ENCODE results near the gene PLXNB1. TPM values are rescaled to one million over a fixed set of nuclear protein-coding genes. Genes with fewer than 3 reads are reported as not detected.
A peak's percentile ranks its signal among the peaks of the same experiment; 100 is the strongest.

Gene PLXNB1
- total and polyA plus RNA-seq, 10 of the 15 experiments (the other 5 are each of a cell fraction or from before 2014, with no cell fraction given) = 0.18 to 15.1 (median 5.3) TPM

DNA sequence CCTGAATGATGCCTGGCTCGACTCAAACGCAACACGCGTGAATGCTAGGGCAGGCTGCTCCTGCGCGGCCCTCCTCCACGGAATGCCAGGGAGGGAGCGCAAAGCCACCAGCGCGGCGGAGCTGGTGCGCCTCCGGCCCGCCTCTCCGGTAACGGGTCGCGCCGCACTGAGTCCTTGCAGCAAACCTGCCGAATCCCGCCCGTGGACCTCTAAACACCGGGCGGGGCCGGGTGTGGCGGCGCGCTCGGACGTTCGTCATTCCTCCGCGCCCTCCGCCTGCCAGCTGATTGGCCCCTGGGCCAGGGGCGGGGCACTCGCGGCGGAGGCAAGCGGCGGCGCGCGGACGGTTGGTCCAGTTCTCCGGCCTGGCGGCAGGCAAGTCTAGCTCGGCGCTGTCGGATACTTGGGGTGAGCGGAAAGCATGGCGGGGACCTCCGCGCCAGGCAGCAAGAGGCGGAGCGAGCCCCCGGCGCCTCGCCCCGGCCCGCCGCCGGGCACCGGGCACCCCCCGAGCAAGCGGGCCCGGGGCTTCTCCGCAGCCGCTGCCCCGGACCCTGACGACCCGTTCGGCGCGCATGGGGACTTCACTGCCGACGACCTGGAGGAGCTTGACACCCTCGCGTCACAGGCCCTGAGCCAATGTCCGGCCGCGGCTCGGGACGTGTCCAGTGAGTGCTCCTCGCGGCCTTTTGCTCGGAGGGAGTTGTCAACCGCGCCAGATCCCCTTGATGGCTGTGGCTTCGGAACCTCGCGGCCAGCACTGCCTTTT lies 16.7 kb upstream of the PLXNB1 start, which contains the start of gene ATRIP (continued):
- TF ChIP-seq, protein P1, sequence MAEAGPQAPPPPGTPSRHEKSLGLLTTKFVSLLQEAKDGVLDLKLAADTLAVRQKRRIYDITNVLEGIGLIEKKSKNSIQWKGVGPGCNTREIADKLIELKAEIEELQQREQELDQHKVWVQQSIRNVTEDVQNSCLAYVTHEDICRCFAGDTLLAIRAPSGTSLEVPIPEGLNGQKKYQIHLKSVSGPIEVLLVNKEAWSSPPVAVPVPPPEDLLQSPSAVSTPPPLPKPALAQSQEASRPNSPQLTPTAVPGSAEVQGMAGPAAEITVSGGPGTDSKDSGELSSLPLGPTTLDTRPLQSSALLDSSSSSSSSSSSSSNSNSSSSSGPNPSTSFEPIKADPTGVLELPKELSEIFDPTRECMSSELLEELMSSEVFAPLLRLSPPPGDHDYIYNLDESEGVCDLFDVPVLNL (IDR thresholded peaks at IDR 0.05; ENCODE audit: low read depth, low read length) = peak; percentile 82
- TF ChIP-seq LARP7 (IDR thresholded peaks at IDR 0.05) = peak; percentile 92
- peak; percentile 55 for TF ChIP-seq NR2F1 (conservative IDR thresholded peaks at IDR 0.05)
- peak; percentile 99 for TF ChIP-seq CREM (IDR thresholded peaks at IDR 0.05; ENCODE audit: low read depth)
- no peak for TF ChIP-seq STAT3 (IDR thresholded peaks at IDR 0.05; ENCODE audit: low read depth, low read length)
- TF ChIP-seq YY1 (IDR thresholded peaks at IDR 0.05; ENCODE audit: low read depth, low read length) = peak; percentile 70; the same call in 1 of the 2 replicates
- TF ChIP-seq KAT2A (conservative IDR thresholded peaks at IDR 0.05; ENCODE audit: control insufficient read depth, low read depth, low read length) = no peak
- 0 out of 2 replicates have a peak, but pooled peaks have one; percentile 26 for TF ChIP-seq ZNF217 (IDR thresholded peaks at IDR 0.05)
- no peak for TF ChIP-seq TCF12 (IDR thresholded peaks at IDR 0.05; ENCODE audit: low read depth, low read length)
- TF ChIP-seq NFYA (IDR thresholded peaks at IDR 0.05; ENCODE audit: borderline replicate concordance, low read depth, low read length) = no peak
- TF ChIP-seq ETV6 (conservative IDR thresholded peaks at IDR 0.05 in 1 of 2, IDR thresholded peaks at IDR 0.05 in 1 of 2; ENCODE audit: borderline replicate concordance in 1 of 2, low read depth in 1 of 2) = no peak
- no peak for TF ChIP-seq ZBTB4 (CRISPR knock-in tag; IDR thresholded peaks at IDR 0.05)
- TF ChIP-seq PML (IDR thresholded peaks at IDR 0.05; ENCODE audit: low read length) = peak; percentile 81
- no peak for TF ChIP-seq KDM1A (IDR thresholded peaks at IDR 0.05; ENCODE audit: borderline replicate concordance)
- TF ChIP-seq MTA3 (IDR thresholded peaks at IDR 0.05; ENCODE audit: borderline replicate concordance, low read length) = no peak
- TF ChIP-seq SRF (IDR thresholded peaks at IDR 0.05; ENCODE audit: low read depth in 2 of 2, low read length in 2 of 2) = peak; percentile 52 to 90; a peak in 3 of 4 replicates
- TF ChIP-seq, protein P2, sequence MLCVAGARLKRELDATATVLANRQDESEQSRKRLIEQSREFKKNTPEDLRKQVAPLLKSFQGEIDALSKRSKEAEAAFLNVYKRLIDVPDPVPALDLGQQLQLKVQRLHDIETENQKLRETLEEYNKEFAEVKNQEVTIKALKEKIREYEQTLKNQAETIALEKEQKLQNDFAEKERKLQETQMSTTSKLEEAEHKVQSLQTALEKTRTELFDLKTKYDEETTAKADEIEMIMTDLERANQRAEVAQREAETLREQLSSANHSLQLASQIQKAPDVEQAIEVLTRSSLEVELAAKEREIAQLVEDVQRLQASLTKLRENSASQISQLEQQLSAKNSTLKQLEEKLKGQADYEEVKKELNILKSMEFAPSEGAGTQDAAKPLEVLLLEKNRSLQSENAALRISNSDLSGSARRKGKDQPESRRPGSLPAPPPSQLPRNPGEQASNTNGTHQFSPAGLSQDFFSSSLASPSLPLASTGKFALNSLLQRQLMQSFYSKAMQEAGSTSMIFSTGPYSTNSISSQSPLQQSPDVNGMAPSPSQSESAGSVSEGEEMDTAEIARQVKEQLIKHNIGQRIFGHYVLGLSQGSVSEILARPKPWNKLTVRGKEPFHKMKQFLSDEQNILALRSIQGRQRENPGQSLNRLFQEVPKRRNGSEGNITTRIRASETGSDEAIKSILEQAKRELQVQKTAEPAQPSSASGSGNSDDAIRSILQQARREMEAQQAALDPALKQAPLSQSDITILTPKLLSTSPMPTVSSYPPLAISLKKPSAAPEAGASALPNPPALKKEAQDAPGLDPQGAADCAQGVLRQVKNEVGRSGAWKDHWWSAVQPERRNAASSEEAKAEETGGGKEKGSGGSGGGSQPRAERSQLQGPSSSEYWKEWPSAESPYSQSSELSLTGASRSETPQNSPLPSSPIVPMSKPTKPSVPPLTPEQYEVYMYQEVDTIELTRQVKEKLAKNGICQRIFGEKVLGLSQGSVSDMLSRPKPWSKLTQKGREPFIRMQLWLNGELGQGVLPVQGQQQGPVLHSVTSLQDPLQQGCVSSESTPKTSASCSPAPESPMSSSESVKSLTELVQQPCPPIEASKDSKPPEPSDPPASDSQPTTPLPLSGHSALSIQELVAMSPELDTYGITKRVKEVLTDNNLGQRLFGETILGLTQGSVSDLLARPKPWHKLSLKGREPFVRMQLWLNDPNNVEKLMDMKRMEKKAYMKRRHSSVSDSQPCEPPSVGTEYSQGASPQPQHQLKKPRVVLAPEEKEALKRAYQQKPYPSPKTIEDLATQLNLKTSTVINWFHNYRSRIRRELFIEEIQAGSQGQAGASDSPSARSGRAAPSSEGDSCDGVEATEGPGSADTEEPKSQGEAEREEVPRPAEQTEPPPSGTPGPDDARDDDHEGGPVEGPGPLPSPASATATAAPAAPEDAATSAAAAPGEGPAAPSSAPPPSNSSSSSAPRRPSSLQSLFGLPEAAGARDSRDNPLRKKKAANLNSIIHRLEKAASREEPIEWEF (IDR thresholded peaks at IDR 0.05; ENCODE audit: insufficient replicate concordance, low read depth, low read length) = no peak
- TF ChIP-seq NBN (IDR thresholded peaks at IDR 0.05) = peak; percentile 68; the same call in 1 of the 2 replicates
